ENCODE data around the gene TIGD3. TPM values are rescaled to one million over a fixed set of nuclear protein-coding genes. Genes with fewer than 3 reads are reported as not detected.

Gene TIGD3
- total RNA-seq, 1 donor = 0.27 TPM

DNA sequence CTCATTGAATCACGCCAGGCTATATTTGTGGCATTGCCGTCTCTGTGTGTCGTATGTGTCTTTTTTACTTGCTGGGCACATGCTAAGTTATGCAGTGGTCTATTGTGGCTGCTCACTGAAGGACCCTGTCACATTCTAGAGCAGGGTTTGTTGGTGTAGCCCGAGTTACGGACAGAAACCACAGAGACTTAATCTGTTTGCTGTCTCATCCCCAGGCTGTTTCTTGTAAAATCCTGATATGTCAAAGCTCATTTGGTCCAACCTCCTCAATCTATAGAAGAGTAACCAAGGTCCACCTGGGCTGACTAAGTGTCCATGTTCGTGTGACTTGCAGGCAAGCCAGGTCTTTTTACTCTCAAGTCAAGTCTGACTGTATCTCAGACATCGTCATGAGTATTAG, 15.9 kb upstream of the TIGD3 start:
- TF ChIP-seq, protein P1, sequence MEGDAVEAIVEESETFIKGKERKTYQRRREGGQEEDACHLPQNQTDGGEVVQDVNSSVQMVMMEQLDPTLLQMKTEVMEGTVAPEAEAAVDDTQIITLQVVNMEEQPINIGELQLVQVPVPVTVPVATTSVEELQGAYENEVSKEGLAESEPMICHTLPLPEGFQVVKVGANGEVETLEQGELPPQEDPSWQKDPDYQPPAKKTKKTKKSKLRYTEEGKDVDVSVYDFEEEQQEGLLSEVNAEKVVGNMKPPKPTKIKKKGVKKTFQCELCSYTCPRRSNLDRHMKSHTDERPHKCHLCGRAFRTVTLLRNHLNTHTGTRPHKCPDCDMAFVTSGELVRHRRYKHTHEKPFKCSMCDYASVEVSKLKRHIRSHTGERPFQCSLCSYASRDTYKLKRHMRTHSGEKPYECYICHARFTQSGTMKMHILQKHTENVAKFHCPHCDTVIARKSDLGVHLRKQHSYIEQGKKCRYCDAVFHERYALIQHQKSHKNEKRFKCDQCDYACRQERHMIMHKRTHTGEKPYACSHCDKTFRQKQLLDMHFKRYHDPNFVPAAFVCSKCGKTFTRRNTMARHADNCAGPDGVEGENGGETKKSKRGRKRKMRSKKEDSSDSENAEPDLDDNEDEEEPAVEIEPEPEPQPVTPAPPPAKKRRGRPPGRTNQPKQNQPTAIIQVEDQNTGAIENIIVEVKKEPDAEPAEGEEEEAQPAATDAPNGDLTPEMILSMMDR (IDR thresholded peaks at IDR 0.05; ENCODE audit: insufficient read depth, low read length) = no peak
- no peak for DNase-seq (ENCODE audit: low read depth)
- H3K4me3 ChIP-seq (ENCODE audit: low read depth, low read length) = no peak overlapping the region

DNA sequence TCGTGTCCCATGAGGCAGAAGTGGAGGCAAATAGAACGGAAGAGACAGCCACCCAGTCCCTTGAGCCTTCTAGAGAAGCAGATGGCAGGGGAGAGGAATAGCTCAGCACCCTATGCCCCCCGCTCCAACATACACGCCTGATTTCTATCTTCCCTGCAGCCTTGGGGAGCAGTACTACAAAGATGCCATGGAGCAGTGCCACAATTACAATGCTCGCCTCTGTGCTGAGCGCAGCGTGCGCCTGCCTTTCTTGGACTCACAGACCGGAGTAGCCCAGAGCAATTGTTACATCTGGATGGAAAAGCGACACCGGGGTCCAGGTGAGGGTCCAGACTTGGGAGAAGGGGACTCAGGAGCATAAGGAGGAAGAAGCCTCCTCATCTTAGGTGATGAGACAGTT, 14.3 kb upstream of the TIGD3 start:
- no peak for DNase-seq (ENCODE audit: low read depth)
- TF ChIP-seq, protein P1 (IDR thresholded peaks at IDR 0.05; ENCODE audit: insufficient read depth, low read length) = no peak
- H3K4me3 ChIP-seq (ENCODE audit: low read depth, low read length) = no peak overlapping the region

DNA sequence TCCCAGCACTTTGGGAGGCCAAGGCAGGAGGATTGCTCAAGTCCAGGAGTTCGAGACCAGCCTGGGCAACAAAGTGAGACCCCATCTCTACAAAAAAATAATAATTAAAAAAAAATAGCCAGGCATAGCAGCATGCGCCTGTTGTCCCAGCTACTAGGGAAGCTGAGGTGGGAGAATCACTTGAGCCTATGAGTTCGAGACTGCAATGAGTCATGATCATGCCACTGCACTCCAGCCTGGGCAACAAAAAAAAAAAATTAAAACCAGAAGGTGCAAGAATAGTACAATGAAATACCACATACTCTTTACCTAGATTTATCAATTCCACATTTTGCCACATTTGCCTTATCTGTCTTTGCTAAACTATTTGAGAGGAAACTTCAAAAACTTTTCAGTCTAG, 12.7 kb upstream of the TIGD3 start:
- TF ChIP-seq, protein P1 (IDR thresholded peaks at IDR 0.05; ENCODE audit: insufficient read depth, low read length) = no peak
- DNase-seq (ENCODE audit: low read depth) = no peak
- H3K4me3 ChIP-seq (ENCODE audit: low read depth, low read length) = no peak overlapping the region

DNA sequence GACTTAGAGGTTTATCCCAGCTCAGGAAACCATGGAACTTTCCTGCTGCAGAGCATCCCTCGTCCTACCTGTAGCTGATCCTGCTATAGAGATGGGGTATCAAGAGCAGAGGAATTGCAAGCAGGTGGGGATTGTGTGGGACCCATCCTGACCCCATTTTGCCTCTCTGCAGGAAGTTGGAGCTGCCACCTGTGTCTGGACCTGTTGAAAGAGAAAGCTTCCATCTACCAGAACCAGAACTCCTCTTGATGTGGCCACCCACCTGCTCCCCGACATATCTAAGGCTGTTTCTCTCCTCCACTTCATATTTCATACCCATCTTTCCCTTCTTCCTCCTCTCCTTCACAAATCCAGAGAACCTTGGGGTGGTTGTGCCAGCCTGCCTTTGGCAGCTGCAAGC, 3.0 kb upstream of the TIGD3 start:
- no peak for DNase-seq (ENCODE audit: low read depth)
- TF ChIP-seq, protein P1 (IDR thresholded peaks at IDR 0.05; ENCODE audit: insufficient read depth, low read length) = no peak

DNA sequence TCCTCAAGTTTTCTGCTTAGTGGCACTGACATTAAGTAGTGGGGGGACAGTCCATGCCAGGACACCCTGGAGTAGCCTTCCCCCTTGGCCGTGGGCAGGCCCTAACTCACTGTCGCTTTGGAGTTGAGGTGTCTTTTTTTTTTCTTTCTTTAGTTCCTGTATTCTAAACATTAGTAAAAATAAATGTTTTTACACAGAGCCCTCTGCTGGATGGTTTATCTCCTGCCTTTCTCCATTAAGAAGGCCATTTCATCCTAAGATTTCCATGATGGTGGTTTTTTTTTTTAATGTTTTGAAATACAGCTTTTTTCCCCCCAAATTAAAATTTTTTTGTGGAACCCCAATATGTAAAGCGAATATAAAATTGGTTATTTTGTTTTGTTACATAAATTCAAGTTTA, 1.8 kb upstream of the TIGD3 start:
- TF ChIP-seq, protein P1 (IDR thresholded peaks at IDR 0.05; ENCODE audit: insufficient read depth, low read length) = peak; percentile 52
- peak; percentile 54 for DNase-seq (ENCODE audit: low read depth)
- H3K4me3 ChIP-seq (ENCODE audit: low read depth, low read length) = no peak overlapping the region

More for the DNA sequence above, 3.0 kb upstream of the TIGD3 start:
- H3K4me3 ChIP-seq (ENCODE audit: low read depth, low read length) = no peak overlapping the region

DNA sequence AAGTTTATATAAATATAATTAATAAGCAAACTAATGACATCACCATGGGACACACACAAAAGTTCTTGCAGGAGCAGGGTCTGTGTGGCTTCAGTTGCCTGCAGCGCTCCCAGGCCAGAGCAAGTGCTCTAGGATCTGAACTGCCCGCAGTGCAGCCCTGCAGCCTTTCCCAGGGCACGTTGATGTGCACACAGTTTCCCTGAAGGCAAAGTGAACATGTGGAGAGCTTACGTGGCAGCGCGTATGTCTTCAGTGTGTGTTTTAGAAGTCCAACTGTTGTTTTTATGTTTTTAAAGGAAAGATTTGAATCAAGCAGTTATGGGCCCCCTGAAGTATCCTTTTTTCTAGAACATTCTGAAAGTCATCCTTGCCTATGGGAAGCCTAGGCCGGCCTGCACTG, 1.2 kb upstream of the TIGD3 start:
- TF ChIP-seq, protein P1 (IDR thresholded peaks at IDR 0.05; ENCODE audit: insufficient read depth, low read length) = no peak
- H3K4me3 ChIP-seq (ENCODE audit: low read depth, low read length) = no peak overlapping the region
- DNase-seq (ENCODE audit: low read depth) = no peak

DNA sequence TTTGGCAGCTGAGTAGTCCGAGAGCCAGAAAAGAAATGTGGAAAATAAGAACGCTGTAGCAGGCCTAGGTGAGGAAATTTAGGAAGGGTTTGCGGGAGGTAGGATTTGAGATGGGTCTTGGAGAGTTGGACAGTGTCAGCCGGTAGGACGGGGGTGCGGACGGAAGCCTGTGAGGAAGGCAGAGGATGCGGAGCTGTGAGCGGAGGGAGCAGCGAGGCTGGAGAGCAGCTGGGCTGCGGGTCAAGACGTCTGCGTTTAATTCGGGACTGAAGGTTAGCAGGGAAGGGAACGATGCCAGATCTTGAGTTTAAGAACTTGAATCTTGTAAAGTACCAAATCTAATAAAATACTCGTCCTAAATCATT, 669 bp upstream of the TIGD3 start:
- TF ChIP-seq, protein P1 (IDR thresholded peaks at IDR 0.05; ENCODE audit: insufficient read depth, low read length) = no peak
- H3K4me3 ChIP-seq (ENCODE audit: low read depth, low read length) = peak overlapping the region; percentile 71
- DNase-seq (ENCODE audit: low read depth) = no peak
